ENCODE measurements around the gene PPP1R7. TPM values are rescaled to one million over a fixed set of nuclear protein-coding genes. Genes with fewer than 3 reads are reported as not detected.

PPP1R7 gene
- total RNA-seq, 1 donor from 2014 or later = 55.5 TPM

DNA sequence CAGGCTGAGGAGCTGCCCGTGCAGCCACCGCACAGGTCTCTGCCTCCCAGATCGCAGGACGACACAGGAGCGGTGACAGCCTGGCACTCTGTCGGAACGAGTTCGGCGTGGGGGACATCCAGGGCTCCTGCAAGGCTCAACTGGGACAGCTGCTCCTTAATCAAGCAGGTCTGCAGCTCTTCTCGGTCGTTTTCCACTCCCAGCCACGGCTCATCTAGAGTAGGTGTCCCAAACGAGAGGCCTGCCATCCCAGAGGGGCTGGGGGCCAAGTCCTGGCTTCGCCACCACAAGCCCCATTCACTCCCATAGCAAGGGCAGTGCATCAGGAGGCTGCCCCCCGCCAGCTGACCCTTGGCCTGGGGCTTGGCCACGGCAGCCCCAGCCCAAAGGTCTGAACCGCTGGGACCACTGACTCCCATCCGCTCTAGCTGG is 23.5 kb upstream of the PPP1R7 start:
- no peak for DNase-seq (ENCODE audit: extremely low spot score, unreplicated experiment)

DNA sequence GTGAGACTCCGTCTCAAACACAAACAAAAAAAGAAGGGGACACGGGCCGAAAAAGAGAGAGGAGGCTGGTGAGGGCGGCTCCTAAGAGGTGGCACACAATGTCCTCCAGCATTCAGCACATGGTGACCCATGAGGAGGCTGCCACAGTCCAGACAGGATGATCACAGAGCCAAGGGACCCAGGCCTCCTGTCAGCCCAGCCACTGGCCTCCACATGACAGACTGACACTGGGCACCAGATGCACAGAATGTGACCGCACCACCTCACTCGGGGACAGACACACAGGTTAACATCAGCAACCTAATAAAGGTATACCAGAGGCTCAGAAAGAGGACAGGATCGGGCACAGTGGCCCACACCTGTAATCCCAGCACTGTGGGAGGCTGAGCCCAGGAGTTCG is 22.0 kb upstream of the PPP1R7 start:
- Mint-ChIP-seq H3K36me3 (ENCODE audit: unreplicated experiment) (no peaks in the 10 kb centered on the region), H3K4me3 (ENCODE audit: unreplicated experiment) (no peak overlapping the region), H3K27ac (ENCODE audit: unreplicated experiment) (no peak overlapping the region), H3K9me3 (ENCODE audit: unreplicated experiment) (no peaks in the 10 kb centered on the region), H3K4me1 (ENCODE audit: unreplicated experiment) (no peaks in the 10 kb centered on the region), H3K27me3 (ENCODE audit: unreplicated experiment) (no peaks in the 10 kb centered on the region)
- DNase-seq (ENCODE audit: extremely low spot score, unreplicated experiment) = no peak
- TF ChIP-seq, protein P1, sequence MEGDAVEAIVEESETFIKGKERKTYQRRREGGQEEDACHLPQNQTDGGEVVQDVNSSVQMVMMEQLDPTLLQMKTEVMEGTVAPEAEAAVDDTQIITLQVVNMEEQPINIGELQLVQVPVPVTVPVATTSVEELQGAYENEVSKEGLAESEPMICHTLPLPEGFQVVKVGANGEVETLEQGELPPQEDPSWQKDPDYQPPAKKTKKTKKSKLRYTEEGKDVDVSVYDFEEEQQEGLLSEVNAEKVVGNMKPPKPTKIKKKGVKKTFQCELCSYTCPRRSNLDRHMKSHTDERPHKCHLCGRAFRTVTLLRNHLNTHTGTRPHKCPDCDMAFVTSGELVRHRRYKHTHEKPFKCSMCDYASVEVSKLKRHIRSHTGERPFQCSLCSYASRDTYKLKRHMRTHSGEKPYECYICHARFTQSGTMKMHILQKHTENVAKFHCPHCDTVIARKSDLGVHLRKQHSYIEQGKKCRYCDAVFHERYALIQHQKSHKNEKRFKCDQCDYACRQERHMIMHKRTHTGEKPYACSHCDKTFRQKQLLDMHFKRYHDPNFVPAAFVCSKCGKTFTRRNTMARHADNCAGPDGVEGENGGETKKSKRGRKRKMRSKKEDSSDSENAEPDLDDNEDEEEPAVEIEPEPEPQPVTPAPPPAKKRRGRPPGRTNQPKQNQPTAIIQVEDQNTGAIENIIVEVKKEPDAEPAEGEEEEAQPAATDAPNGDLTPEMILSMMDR (IDR thresholded peaks at IDR 0.05) = no peak

More for the DNA sequence above, 23.5 kb upstream of the PPP1R7 start:
- Mint-ChIP-seq H3K4me3 (ENCODE audit: unreplicated experiment) (no peak overlapping the region), H3K9me3 (ENCODE audit: unreplicated experiment) (no peaks in the 10 kb centered on the region), H3K27me3 (ENCODE audit: unreplicated experiment) (no peaks in the 10 kb centered on the region), H3K4me1 (ENCODE audit: unreplicated experiment) (no peaks in the 10 kb centered on the region), H3K27ac (ENCODE audit: unreplicated experiment) (no peak overlapping the region), H3K36me3 (ENCODE audit: unreplicated experiment) (no peaks in the 10 kb centered on the region)
- TF ChIP-seq, protein P1 (IDR thresholded peaks at IDR 0.05) = no peak

DNA sequence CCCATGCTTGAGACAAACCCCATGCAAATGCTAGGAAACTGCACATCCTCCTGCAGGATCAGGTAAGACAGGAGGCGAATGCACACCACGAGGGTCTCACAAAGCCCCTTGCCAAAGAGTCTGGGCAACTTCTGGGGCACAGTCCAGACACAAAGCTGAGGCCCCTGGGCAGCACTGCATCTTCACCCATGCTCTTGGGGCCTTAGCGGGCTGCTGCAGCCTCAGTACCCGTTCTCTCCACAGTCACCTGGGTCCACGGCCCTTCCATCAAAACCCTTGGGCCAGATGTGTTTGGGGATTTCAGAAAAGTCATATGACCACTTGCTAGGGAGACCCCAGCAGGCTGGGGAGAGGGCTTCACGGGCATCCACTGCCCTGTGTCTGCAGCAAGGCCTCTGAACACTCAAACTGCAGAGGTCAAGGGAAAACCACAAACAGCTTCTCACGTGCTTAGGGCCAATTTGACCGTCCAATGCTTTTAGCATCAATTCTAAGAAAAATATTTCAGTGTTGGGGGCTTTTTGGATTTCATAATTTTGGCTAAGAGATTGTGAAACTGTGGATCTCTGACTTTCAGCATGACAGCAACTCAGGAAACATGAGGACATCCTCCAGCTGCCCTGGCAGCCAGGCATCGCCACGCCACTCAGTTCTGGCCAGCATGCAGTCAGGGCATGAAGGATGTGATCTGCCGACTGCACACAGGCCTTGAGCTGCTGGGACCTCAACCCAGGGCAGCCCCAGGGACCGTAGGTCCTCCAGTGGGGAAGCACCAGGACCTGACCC is 21.0 kb upstream of the PPP1R7 start:
- Mint-ChIP-seq H3K27me3 (ENCODE audit: unreplicated experiment) (no peaks in the 10 kb centered on the region), H3K4me1 (ENCODE audit: unreplicated experiment) (no peaks in the 10 kb centered on the region), H3K4me3 (ENCODE audit: unreplicated experiment) (no peak overlapping the region), H3K27ac (ENCODE audit: unreplicated experiment) (no peak overlapping the region), H3K36me3 (ENCODE audit: unreplicated experiment) (no peaks in the 10 kb centered on the region), H3K9me3 (ENCODE audit: unreplicated experiment) (no peaks in the 10 kb centered on the region)
- DNase-seq (ENCODE audit: extremely low spot score, unreplicated experiment) = no peak
- TF ChIP-seq, protein P1 (IDR thresholded peaks at IDR 0.05) = no peak

DNA sequence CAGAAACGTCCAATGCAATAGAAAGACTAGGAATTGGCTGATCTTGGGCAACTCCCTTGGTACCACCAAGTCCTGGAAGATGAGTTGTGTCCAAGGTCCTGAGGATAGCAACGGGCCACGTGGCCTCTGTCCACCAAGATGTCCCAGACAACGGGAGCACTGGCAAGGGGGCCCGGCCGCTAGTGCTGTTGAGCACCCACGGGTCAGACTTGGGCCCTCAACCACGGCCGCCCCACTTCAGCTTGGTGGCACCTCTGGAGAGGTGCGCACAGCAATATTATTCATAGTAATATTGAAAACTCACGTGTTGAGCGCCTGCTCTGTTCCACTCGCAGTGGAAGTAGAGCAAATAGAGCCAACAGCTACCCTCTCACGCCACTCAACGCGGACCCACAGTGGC is 20.0 kb upstream of the PPP1R7 start:
- Mint-ChIP-seq H3K4me3 (ENCODE audit: unreplicated experiment) (no peak overlapping the region), H3K27me3 (ENCODE audit: unreplicated experiment) (no peaks in the 10 kb centered on the region), H3K36me3 (ENCODE audit: unreplicated experiment) (no peaks in the 10 kb centered on the region), H3K9me3 (ENCODE audit: unreplicated experiment) (no peaks in the 10 kb centered on the region), H3K4me1 (ENCODE audit: unreplicated experiment) (no peaks in the 10 kb centered on the region), H3K27ac (ENCODE audit: unreplicated experiment) (no peak overlapping the region)
- TF ChIP-seq, protein P1 (IDR thresholded peaks at IDR 0.05) = no peak
- no peak for DNase-seq (ENCODE audit: extremely low spot score, unreplicated experiment)

DNA sequence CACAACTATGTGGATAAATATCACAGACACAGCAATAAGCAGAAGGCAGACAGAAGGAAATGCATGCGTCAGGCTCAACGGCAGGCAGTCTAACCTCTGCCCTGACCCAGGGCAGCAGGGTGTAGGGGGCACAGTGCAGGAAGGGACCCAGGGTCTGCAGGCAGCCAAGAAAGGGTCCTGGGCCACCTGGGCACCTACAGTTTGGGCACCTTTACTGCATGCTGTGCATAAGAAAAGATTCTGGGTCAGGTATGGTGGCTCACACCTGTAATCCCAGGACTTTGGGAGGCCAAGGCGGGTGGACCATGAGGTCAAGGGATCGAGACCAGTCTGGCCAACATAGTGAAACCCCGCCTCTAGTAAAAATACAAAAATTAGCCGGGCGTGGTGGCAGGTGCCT is 18.7 kb upstream of the PPP1R7 start:
- Mint-ChIP-seq H3K9me3 (ENCODE audit: unreplicated experiment) (no peaks in the 10 kb centered on the region), H3K4me3 (ENCODE audit: unreplicated experiment) (no peak overlapping the region), H3K27me3 (ENCODE audit: unreplicated experiment) (no peaks in the 10 kb centered on the region), H3K36me3 (ENCODE audit: unreplicated experiment) (no peaks in the 10 kb centered on the region), H3K4me1 (ENCODE audit: unreplicated experiment) (no peaks in the 10 kb centered on the region), H3K27ac (ENCODE audit: unreplicated experiment) (no peak overlapping the region)
- TF ChIP-seq, protein P1 (IDR thresholded peaks at IDR 0.05) = no peak
- no peak for DNase-seq (ENCODE audit: extremely low spot score, unreplicated experiment)

Measured in osteocyte (in vitro differentiated cells).